HepG2 (cell line): Measurements from ENCODE around the gene HSPB7. TPM values are rescaled to one million over a fixed set of nuclear protein-coding genes. Genes with fewer than 3 reads are reported as not detected.
A peak's percentile ranks its signal among the peaks of the same experiment; 100 is the strongest.

Experiments used
- ATAD3A ChIP-seq: sonication (generic); formaldehyde crosslinking; IDR thresholded peaks from 2 replicates; pipeline ENCODE4 v1.4.0; 2020; ENCODE audit warnings: missing genetic modification reagents
- DNMT1 ChIP-seq: sonication (generic); formaldehyde crosslinking; IDR thresholded peaks from 2 replicates; pipeline ENCODE4 v1.5.1; 2020; ENCODE audit warnings: mild to moderate bottlenecking, missing genetic modification reagents
- EHMT2 ChIP-seq: fragments of 200-600 bp; sonication (generic); IDR thresholded peaks from 2 replicates; pipeline ENCODE4 v1.7.0; 2017; ENCODE audit warnings: antibody characterized with exemption, low read depth, low read length, borderline replicate concordance
- ELF4 ChIP-seq: sonication (generic); formaldehyde crosslinking; IDR thresholded peaks from 2 replicates; pipeline ENCODE4 v1.5.0; 2020; ENCODE audit warnings: missing genetic modification reagents, mild to moderate bottlenecking, moderate library complexity, borderline replicate concordance
- GTF3A ChIP-seq: sonication (generic); formaldehyde crosslinking; conservative IDR thresholded peaks from 2 replicates; pipeline ENCODE4 v1.4.0; 2020; ENCODE audit warnings: mild to moderate bottlenecking, missing genetic modification reagents
- KDM1A ChIP-seq: IDR thresholded peaks from 2 replicates; pipeline ENCODE4 v1.6.1; 2016; ENCODE audit warnings: missing compliant biosample characterization
- NR1H2 ChIP-seq: sonication (generic); formaldehyde crosslinking; IDR thresholded peaks from 2 replicates; pipeline ENCODE4 v1.8.1; 2022; ENCODE audit warnings: low read depth, missing genetic modification reagents, borderline replicate concordance
- RARA ChIP-seq: IDR thresholded peaks from 2 replicates; pipeline ENCODE4 v1.6.1; 2016; ENCODE audit warnings: missing genetic modification reagents, missing compliant biosample characterization
- RELA ChIP-seq: sonication (generic); formaldehyde crosslinking; IDR thresholded peaks from 2 replicates; pipeline ENCODE4 v1.4.0; 2020; ENCODE audit warnings: missing genetic modification reagents
- SALL1 ChIP-seq: sonication (generic); formaldehyde crosslinking; IDR thresholded peaks from 2 replicates; pipeline ENCODE4 v1.8.0; 2022; ENCODE audit warnings: mild to moderate bottlenecking, missing genetic modification reagents
- SMYD3 ChIP-seq: sonication (generic); formaldehyde crosslinking; IDR thresholded peaks from 2 replicates; pipeline ENCODE4 v1.8.1; 2023; ENCODE audit warnings: mild to moderate bottlenecking, missing genetic modification reagents
- SP1 ChIP-seq, 2 experiments: fragments of 450-650 bp in 1 of 2; sonication (generic) in 1 of 2; formaldehyde crosslinking in 1 of 2; IDR thresholded peaks; 2 replicates each; pipeline versions ENCODE4 v1.4.0 to v1.6.1; 2016 to 2020; ENCODE audit warnings: missing genetic modification reagents in 1 of 2
- TCF7 ChIP-seq: sonication (generic); IDR thresholded peaks from 2 replicates; pipeline ENCODE4 v1.6.1; 2016; ENCODE audit warnings: antibody characterized with exemption, low read depth
- ZMYM3 ChIP-seq: sonication (generic); formaldehyde crosslinking; IDR thresholded peaks from 2 replicates; pipeline ENCODE4 v1.5.1; 2020; ENCODE audit warnings: mild to moderate bottlenecking, missing genetic modification reagents
- ZNF564 ChIP-seq: sonication (generic); formaldehyde crosslinking; IDR thresholded peaks from 2 replicates; pipeline ENCODE4 v1.8.1; 2023; ENCODE audit warnings: mild to moderate bottlenecking, missing genetic modification reagents
- polyA plus RNA-seq, 8 experiments: library from polyadenylated mRNA; depleted of rRNA in 3 of 8; stranded (reverse) in 7 of 8; unstranded in 1 of 8; fragments of >200 nt; fragmentation: Illumina TruSeq in 4 of 8; extraction: Trizol in 4 of 8; gene quantifications; 2 replicates each; pipeline versions ENCODE4 v1.2.1 to v1.2.3, GENCODE V29; 2011 to 2016; ENCODE audit warnings: low read depth in 4 of 8, missing spikeins in 1 of 8, mixed read lengths in 1 of 8; ENCODE audit not compliant: insufficient read depth in 1 of 8
- total RNA-seq, 5 experiments: library from RNA; depleted of rRNA; stranded (reverse); fragments of >200 nt; fragmentation: Illumina TruSeq; extraction: Trizol; gene quantifications; 2 replicates each; pipeline ENCODE4 v1.2.3, GENCODE V29; 2016; ENCODE audit warnings: low read depth in 1 of 5
- TF ChIP-seq, protein P1 (sequence below): sonication (generic); IDR thresholded peaks from 2 replicates; pipeline ENCODE4 v1.6.1; 2016; ENCODE audit warnings: low read depth, borderline replicate concordance
- TF ChIP-seq, protein P2 (sequence below): IDR thresholded peaks from 2 replicates; pipeline ENCODE4 v1.6.1; 2016; ENCODE audit warnings: control low read depth
- TF ChIP-seq, protein P3 (sequence below): sonication (generic); formaldehyde crosslinking; IDR thresholded peaks from 2 replicates; pipeline ENCODE4 v1.4.0; 2020; ENCODE audit warnings: missing genetic modification reagents
- TF ChIP-seq, protein P4 (sequence below): sonication (generic); formaldehyde crosslinking; IDR thresholded peaks from 2 replicates; pipeline ENCODE4 v1.9.0; 2022; ENCODE audit warnings: missing genetic modification reagents, mild to moderate bottlenecking, borderline replicate concordance
- TF ChIP-seq, protein P5 (sequence below): IDR thresholded peaks from 2 replicates; pipeline ENCODE4 v1.6.1; 2016; ENCODE audit warnings: mild to moderate bottlenecking
- TF ChIP-seq, protein P6 (sequence below): sonication (generic); formaldehyde crosslinking; IDR thresholded peaks from 2 replicates; pipeline ENCODE4 v1.5.0; 2020; ENCODE audit warnings: missing genetic modification reagents

The HSPB7 gene
- total and polyA plus RNA-seq, 2 of the 13 experiments (the other 11 are each of a cell fraction or from before 2014, with no cell fraction given), result 0.20 TPM; not detected in 1

DNA sequence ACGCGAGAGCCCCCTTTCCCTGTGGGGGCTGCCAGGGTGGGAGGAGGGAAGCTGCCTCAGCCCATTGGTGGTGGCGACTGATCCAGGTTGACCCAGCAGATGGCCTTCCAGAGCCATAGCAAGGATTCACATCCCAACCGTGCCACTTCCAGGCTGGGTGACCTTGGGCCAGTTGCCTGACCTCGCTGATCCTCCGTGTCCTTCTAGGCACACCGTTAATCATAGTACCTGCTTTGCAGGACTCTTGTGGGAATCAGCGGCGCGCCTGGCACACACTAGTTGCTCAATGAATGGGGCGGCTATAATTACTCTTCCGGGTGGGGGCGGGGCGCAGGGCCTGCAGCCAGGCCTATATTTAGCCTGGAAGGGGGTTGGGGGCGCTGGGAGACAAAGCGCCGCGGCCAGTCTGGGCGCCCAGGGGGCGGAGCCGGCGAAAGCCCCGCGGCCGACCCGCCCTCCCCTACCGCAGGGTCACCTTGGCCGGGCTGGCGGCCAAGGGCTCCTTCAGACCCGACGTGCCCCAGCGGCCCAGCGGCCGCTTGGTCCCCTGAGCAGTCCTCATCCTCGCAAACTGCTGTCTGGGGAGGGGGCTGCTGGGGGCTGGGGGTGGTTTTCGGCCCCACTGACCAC lies 5.1 kb downstream of the HSPB7 start (continued):
- TF ChIP-seq, protein P1, sequence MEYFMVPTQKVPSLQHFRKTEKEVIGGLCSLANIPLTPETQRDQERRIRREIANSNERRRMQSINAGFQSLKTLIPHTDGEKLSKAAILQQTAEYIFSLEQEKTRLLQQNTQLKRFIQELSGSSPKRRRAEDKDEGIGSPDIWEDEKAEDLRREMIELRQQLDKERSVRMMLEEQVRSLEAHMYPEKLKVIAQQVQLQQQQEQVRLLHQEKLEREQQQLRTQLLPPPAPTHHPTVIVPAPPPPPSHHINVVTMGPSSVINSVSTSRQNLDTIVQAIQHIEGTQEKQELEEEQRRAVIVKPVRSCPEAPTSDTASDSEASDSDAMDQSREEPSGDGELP, result no peak
- TF ChIP-seq GTF3A (no peak), DNMT1 (CRISPR knock-in tag) (no peak), ELF4 (CRISPR knock-in tag) (peak; percentile 42; the same call in 1 of the 2 replicates), NR1H2 (CRISPR knock-in tag) (no peak), SALL1 (CRISPR knock-in tag) (peak; percentile 48; the same call in 1 of the 2 replicates), SMYD3 (CRISPR knock-in tag) (no peak), ZMYM3 (CRISPR knock-in tag) (peak; percentile 97), EHMT2 (no peak), ZNF564 (CRISPR knock-in tag) (no peak), TCF7 (no peak; the same call in 1 of the 2 replicates), ATAD3A (CRISPR knock-in tag) (no peak), SP1 (IDR thresholded peaks at IDR 0.05) (no peak), SP1 (CRISPR knock-in tag; IDR thresholded peaks at IDR 0.05) (peak; percentile 17; the same call in 1 of the 2 replicates), KDM1A (CRISPR knock-in tag) (peak; percentile 82; the same call in 1 of the 2 replicates), RELA (no peak), RARA (CRISPR knock-in tag) (peak; percentile 67)
- TF ChIP-seq, protein P2, sequence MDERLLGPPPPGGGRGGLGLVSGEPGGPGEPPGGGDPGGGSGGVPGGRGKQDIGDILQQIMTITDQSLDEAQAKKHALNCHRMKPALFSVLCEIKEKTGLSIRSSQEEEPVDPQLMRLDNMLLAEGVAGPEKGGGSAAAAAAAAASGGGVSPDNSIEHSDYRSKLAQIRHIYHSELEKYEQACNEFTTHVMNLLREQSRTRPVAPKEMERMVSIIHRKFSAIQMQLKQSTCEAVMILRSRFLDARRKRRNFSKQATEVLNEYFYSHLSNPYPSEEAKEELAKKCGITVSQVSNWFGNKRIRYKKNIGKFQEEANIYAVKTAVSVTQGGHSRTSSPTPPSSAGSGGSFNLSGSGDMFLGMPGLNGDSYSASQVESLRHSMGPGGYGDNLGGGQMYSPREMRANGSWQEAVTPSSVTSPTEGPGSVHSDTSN (CRISPR knock-in tag), result no peak
- TF ChIP-seq, protein P3, sequence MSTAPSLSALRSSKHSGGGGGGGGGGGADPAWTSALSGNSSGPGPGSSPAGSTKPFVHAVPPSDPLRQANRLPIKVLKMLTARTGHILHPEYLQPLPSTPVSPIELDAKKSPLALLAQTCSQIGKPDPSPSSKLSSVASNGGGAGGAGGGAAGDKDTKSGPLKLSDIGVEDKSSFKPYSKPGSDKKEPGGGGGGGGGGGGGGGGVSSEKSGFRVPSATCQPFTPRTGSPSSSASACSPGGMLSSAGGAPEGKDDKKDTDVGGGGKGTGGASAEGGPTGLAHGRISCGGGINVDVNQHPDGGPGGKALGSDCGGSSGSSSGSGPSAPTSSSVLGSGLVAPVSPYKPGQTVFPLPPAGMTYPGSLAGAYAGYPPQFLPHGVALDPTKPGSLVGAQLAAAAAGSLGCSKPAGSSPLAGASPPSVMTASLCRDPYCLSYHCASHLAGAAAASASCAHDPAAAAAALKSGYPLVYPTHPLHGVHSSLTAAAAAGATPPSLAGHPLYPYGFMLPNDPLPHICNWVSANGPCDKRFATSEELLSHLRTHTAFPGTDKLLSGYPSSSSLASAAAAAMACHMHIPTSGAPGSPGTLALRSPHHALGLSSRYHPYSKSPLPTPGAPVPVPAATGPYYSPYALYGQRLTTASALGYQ (CRISPR knock-in tag), result no peak
- TF ChIP-seq, protein P4, sequence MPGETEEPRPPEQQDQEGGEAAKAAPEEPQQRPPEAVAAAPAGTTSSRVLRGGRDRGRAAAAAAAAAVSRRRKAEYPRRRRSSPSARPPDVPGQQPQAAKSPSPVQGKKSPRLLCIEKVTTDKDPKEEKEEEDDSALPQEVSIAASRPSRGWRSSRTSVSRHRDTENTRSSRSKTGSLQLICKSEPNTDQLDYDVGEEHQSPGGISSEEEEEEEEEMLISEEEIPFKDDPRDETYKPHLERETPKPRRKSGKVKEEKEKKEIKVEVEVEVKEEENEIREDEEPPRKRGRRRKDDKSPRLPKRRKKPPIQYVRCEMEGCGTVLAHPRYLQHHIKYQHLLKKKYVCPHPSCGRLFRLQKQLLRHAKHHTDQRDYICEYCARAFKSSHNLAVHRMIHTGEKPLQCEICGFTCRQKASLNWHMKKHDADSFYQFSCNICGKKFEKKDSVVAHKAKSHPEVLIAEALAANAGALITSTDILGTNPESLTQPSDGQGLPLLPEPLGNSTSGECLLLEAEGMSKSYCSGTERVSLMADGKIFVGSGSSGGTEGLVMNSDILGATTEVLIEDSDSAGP (CRISPR knock-in tag), result peak; percentile 31; the same call in 1 of the 2 replicates
- TF ChIP-seq, protein P5, sequence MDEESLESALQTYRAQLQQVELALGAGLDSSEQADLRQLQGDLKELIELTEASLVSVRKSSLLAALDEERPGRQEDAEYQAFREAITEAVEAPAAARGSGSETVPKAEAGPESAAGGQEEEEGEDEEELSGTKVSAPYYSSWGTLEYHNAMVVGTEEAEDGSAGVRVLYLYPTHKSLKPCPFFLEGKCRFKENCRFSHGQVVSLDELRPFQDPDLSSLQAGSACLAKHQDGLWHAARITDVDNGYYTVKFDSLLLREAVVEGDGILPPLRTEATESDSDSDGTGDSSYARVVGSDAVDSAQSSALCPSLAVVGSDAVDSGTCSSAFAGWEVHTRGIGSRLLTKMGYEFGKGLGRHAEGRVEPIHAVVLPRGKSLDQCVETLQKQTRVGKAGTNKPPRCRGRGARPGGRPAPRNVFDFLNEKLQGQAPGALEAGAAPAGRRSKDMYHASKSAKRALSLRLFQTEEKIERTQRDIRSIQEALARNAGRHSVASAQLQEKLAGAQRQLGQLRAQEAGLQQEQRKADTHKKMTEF (CRISPR knock-in tag), result peak; percentile 38; the same call in 1 of the 2 replicates
- TF ChIP-seq, protein P6, sequence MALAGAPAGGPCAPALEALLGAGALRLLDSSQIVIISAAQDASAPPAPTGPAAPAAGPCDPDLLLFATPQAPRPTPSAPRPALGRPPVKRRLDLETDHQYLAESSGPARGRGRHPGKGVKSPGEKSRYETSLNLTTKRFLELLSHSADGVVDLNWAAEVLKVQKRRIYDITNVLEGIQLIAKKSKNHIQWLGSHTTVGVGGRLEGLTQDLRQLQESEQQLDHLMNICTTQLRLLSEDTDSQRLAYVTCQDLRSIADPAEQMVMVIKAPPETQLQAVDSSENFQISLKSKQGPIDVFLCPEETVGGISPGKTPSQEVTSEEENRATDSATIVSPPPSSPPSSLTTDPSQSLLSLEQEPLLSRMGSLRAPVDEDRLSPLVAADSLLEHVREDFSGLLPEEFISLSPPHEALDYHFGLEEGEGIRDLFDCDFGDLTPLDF (CRISPR knock-in tag), result no peak
